IPS-NIHi7 (cell line): ENCODE results near the gene ATP11A.

Experiments used
- DNase-seq: peaks from one replicate; pipeline ENCODE4 v3.0.0; 2012; ENCODE audit warnings: mixed read lengths; ENCODE audit errors: extremely low spot score

ATP11A gene

GRCh38 chr13:112723771-112724170, 33.9 kb downstream of the ATP11A start:
- DNase-seq, result no peak

GRCh38 chr13:112724788-112725345, 35.0 kb downstream of the ATP11A start:
- no peak for DNase-seq

GRCh38 chr13:112725346-112726015, 35.6 kb downstream of the ATP11A start:
- no peak for DNase-seq

GRCh38 chr13:112726016-112726767, 36.4 kb downstream of the ATP11A start:
- DNase-seq, result no peak

- no peak for DNase-seq
These were observed 37.7 kb downstream of the ATP11A start for GRCh38 chr13:112727581-112727980.

GRCh38 chr13:112728375-112729126, 38.7 kb downstream of the ATP11A start:
- no peak for DNase-seq

GRCh38 chr13:112729408-112729807, 39.6 kb downstream of the ATP11A start:
- no peak for DNase-seq

GRCh38 chr13:112730157-112730671, 40.4 kb downstream of the ATP11A start:
- no peak for DNase-seq

GRCh38 chr13:112731667-112732616, 42.1 kb downstream of the ATP11A start:
- no peak for DNase-seq

GRCh38 chr13:112732679-112733078, 42.8 kb downstream of the ATP11A start:
- DNase-seq, result no peak

GRCh38 chr13:112733112-112733511, 43.3 kb downstream of the ATP11A start:
- DNase-seq, result peak; percentile 63

- peak; percentile 84 for DNase-seq
These were observed 44.0 kb downstream of the ATP11A start for GRCh38 chr13:112733661-112734379.

- DNase-seq, result no peak
These were observed 45.1 kb downstream of the ATP11A start for GRCh38 chr13:112734696-112735547.

GRCh38 chr13:112735791-112736190, 46.0 kb downstream of the ATP11A start:
- peak; percentile 46 for DNase-seq

- no peak for DNase-seq
These were observed 47.5 kb downstream of the ATP11A start for GRCh38 chr13:112737294-112737693.

- no peak for DNase-seq
These were observed 48.8 kb downstream of the ATP11A start for GRCh38 chr13:112738606-112739005.

GRCh38 chr13:112740502-112741131, 50.8 kb downstream of the ATP11A start:
- no peak for DNase-seq

GRCh38 chr13:112741185-112741755, 51.4 kb downstream of the ATP11A start:
- DNase-seq, result no peak
